Iris pigment epithelial cell (primary cell): ENCODE results near the gene RASGEF1B.

Experiments
- DNase-seq: peaks from one replicate; pipeline ENCODE4 v3.0.0-alpha.2; 2011; ENCODE audit warnings: low read depth

RASGEF1B gene

GRCh38 chr4:81397635-81398034, 74.1 kb downstream of the RASGEF1B start:
- no peak for DNase-seq

GRCh38 chr4:81395239-81395638, 76.5 kb downstream of the RASGEF1B start:
- DNase-seq = no peak

GRCh38 chr4:81392164-81392563, 79.5 kb downstream of the RASGEF1B start:
- no peak for DNase-seq

- DNase-seq = no peak
These were observed 82.0 kb downstream of the RASGEF1B start for GRCh38 chr4:81389720-81390119.

- no peak for DNase-seq
These were observed 91.3 kb downstream of the RASGEF1B start for GRCh38 chr4:81380437-81380836.

GRCh38 chr4:81378386-81378785, 93.3 kb downstream of the RASGEF1B start:
- DNase-seq = no peak

GRCh38 chr4:81377191-81377590, 94.5 kb downstream of the RASGEF1B start:
- DNase-seq = no peak

- DNase-seq = no peak
These were observed 95.0 kb downstream of the RASGEF1B start for GRCh38 chr4:81376720-81377119.
